ENCODE data around the gene CCDC102B.

GRCh38 chr18:68948622-68949021 is 150.7 kb downstream of the CCDC102B start:
- TF ChIP-seq, protein P1, sequence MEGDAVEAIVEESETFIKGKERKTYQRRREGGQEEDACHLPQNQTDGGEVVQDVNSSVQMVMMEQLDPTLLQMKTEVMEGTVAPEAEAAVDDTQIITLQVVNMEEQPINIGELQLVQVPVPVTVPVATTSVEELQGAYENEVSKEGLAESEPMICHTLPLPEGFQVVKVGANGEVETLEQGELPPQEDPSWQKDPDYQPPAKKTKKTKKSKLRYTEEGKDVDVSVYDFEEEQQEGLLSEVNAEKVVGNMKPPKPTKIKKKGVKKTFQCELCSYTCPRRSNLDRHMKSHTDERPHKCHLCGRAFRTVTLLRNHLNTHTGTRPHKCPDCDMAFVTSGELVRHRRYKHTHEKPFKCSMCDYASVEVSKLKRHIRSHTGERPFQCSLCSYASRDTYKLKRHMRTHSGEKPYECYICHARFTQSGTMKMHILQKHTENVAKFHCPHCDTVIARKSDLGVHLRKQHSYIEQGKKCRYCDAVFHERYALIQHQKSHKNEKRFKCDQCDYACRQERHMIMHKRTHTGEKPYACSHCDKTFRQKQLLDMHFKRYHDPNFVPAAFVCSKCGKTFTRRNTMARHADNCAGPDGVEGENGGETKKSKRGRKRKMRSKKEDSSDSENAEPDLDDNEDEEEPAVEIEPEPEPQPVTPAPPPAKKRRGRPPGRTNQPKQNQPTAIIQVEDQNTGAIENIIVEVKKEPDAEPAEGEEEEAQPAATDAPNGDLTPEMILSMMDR (IDR thresholded peaks at IDR 0.05) = no peak
- TF ChIP-seq POLR2A (IDR thresholded peaks at IDR 0.05) = no peak

Data from testis (tissue), 2 donors.